ENCODE measurements around the gene ZNF571. TPM values are rescaled to one million over a fixed set of nuclear protein-coding genes. Genes with fewer than 3 reads are reported as not detected.

ZNF571 gene
- total and polyA plus RNA-seq, 2 donors (not counting 1 experiment from before 2014, with no cell fraction given): 4.8 to 10.0 TPM

- H3K36me3 ChIP-seq (replicated peaks in 1 of 2; ENCODE audit: control extremely low read depth in 1 of 2, control insufficient read depth in 1 of 2, extremely low read depth in 1 of 2, insufficient read depth in 2 of 2, low read length in 1 of 2): peaks cover 2 to 38% of the 10 kb centered on the region in 2 experiments
- peaks cover 27% of the 10 kb centered on the region for H3K9me3 Mint-ChIP-seq (ENCODE audit: insufficient read depth)
- no peak overlapping the region for H3K9ac ChIP-seq (ENCODE audit: low read length)
- no peaks in the 10 kb centered on the region for H3K27me3 Mint-ChIP-seq
- DNase-seq (no peak), ATAC-seq (ENCODE audit: low read depth) (no peak)
- H3K9me3 ChIP-seq (ENCODE audit: control extremely low read depth in 1 of 3, control insufficient read depth in 2 of 3, insufficient read depth in 1 of 3, low read length in 2 of 3): peaks cover 21 to 66% (median 63%) of the 10 kb centered on the region in 3 donors
- no peaks in the 10 kb centered on the region for H3K27me3 ChIP-seq (replicated peaks in 1 of 4; ENCODE audit: control extremely low read depth in 1 of 4, control insufficient read depth in 3 of 4, insufficient read depth in 4 of 4, low read length in 3 of 4)
- POLR2A ChIA-PET: no interaction called here
- H3K79me2 ChIP-seq (ENCODE audit: control insufficient read depth, insufficient read depth, low read length): no peaks in the 10 kb centered on the region
- TF ChIP-seq EZH2 (IDR thresholded peaks at IDR 0.05; ENCODE audit: borderline replicate concordance, insufficient read depth, low read depth, low read length, poor library complexity, severe bottlenecking): no peak
- TF ChIP-seq CTCF (IDR thresholded peaks at IDR 0.05): no peak
- H4K20me1 ChIP-seq (ENCODE audit: control insufficient read depth, insufficient read depth, low read length, poor library complexity, severe bottlenecking): no peaks in the 10 kb centered on the region
- CTCF ChIA-PET: no interaction called here
- H3K4me1 Mint-ChIP-seq: no peaks in the 10 kb centered on the region
- H3K27ac Mint-ChIP-seq: no peak overlapping the region
- H2AFZ ChIP-seq (ENCODE audit: insufficient read depth, low read depth, low read length, poor library complexity, severe bottlenecking): no peak overlapping the region
- WGBS (ENCODE audit: insufficient coverage): no CpG with 5 or more reads among the region's 7 CpGs
- intact Hi-C loops (cut with micrococcal nuclease): no loop called here
- no peak overlapping the region for H3K27ac ChIP-seq (ENCODE audit: low read length in 2 of 2)
- H3K4me3 Mint-ChIP-seq: no peak overlapping the region
- no peaks in the 10 kb centered on the region for H3K4me1 ChIP-seq (ENCODE audit: control insufficient read depth in 2 of 2, insufficient read depth in 2 of 2, low read length in 2 of 2)
- no peak overlapping the region for H3K4me2 ChIP-seq (replicated peaks; ENCODE audit: low read depth, low read length, poor library complexity, severe bottlenecking)
- no peak overlapping the region for H3K4me3 ChIP-seq (ENCODE audit: control extremely low read depth in 1 of 5, extremely low read depth in 1 of 5, insufficient read depth in 1 of 5, low read depth in 2 of 5, low read length in 4 of 5)
Measured at GRCh38 chr19:37537391-37537947, 57.1 kb downstream of the ZNF571 start.

- Histone ChIP-seq H3K9ac (ENCODE audit: low read length) (no peak overlapping the region), H3K4me1 (ENCODE audit: control insufficient read depth in 2 of 2, insufficient read depth in 2 of 2, low read length in 2 of 2) (no peaks in the 10 kb centered on the region), H3K27me3 (replicated peaks in 1 of 4; ENCODE audit: control extremely low read depth in 1 of 4, control insufficient read depth in 3 of 4, insufficient read depth in 4 of 4, low read length in 3 of 4) (no peaks in the 10 kb centered on the region), H3K4me3 (ENCODE audit: control extremely low read depth in 1 of 5, extremely low read depth in 1 of 5, insufficient read depth in 1 of 5, low read depth in 2 of 5, low read length in 4 of 5) (no peak overlapping the region), H3K4me2 (replicated peaks; ENCODE audit: low read depth, low read length, poor library complexity, severe bottlenecking) (no peak overlapping the region), H3K27ac (ENCODE audit: low read length in 2 of 2) (no peak overlapping the region), H4K20me1 (ENCODE audit: control insufficient read depth, insufficient read depth, low read length, poor library complexity, severe bottlenecking) (no peaks in the 10 kb centered on the region), H2AFZ (ENCODE audit: insufficient read depth, low read depth, low read length, poor library complexity, severe bottlenecking) (no peak overlapping the region), H3K79me2 (ENCODE audit: control insufficient read depth, insufficient read depth, low read length) (no peaks in the 10 kb centered on the region), H3K36me3 (replicated peaks in 1 of 2; ENCODE audit: control extremely low read depth in 1 of 2, control insufficient read depth in 1 of 2, extremely low read depth in 1 of 2, insufficient read depth in 2 of 2, low read length in 1 of 2) (peaks cover 3 to 21% of the 10 kb centered on the region in 2 experiments), H3K9me3 (ENCODE audit: control extremely low read depth in 1 of 3, control insufficient read depth in 2 of 3, insufficient read depth in 1 of 3, low read length in 2 of 3) (peaks cover 4 to 62% (median 6%) of the 10 kb centered on the region in 3 donors)
- no peak for TF ChIP-seq CTCF (IDR thresholded peaks at IDR 0.05)
- no peak for TF ChIP-seq EZH2 (IDR thresholded peaks at IDR 0.05; ENCODE audit: borderline replicate concordance, insufficient read depth, low read depth, low read length, poor library complexity, severe bottlenecking)
- intact Hi-C loops (cut with micrococcal nuclease): no loop called here
- Mint-ChIP-seq H3K9me3 (ENCODE audit: insufficient read depth) (peaks cover 17% of the 10 kb centered on the region), H3K4me3 (no peak overlapping the region), H3K27ac (no peak overlapping the region), H3K27me3 (no peaks in the 10 kb centered on the region), H3K4me1 (no peaks in the 10 kb centered on the region)
- no peak for DNase-seq
- ChIA-PET POLR2A (no interaction called here), CTCF (no interaction called here)
- no peak for ATAC-seq (ENCODE audit: low read depth)
- 89% methylated on average over 2 of the region's 2 CpGs for WGBS (ENCODE audit: insufficient coverage)
Measured at GRCh38 chr19:37519890-37520289, 74.7 kb downstream of the ZNF571 start.

Other genes with a start within 250 kb of the ZNF571 start
- gene ZNF527, start 223.7 kb downstream of the ZNF571 start, total RNA-seq: 9.0 and 11.4 TPM in 2 replicates
- 4.8 and 7.7 TPM in 2 replicates for gene ZNF527, start 223.7 kb downstream of the ZNF571 start, polyA plus RNA-seq
- gene ZNF569, start 127.3 kb downstream of the ZNF571 start, total RNA-seq: 11.1 and 13.9 TPM in 2 replicates
- gene ZNF569, start 127.3 kb downstream of the ZNF571 start, polyA plus RNA-seq: 3.4 and 3.5 TPM in 2 replicates
- gene ZNF570, start 125.4 kb downstream of the ZNF571 start, total RNA-seq: 8.9 TPM in 2 replicates
- 1.9 and 4.7 TPM in 2 replicates for gene ZNF570, start 125.4 kb downstream of the ZNF571 start, polyA plus RNA-seq
- gene ZNF793, start 87.9 kb downstream of the ZNF571 start, total RNA-seq: 12.2 and 12.7 TPM in 2 replicates
- gene ZNF793, start 87.9 kb downstream of the ZNF571 start, polyA plus RNA-seq: 3.0 and 4.1 TPM in 2 replicates
- gene ZNF540, start 84 bp upstream of the ZNF571 start, total RNA-seq: 10.7 and 10.8 TPM in 2 replicates
- 2.2 and 2.9 TPM in 2 replicates for gene ZNF540, start 84 bp upstream of the ZNF571 start, polyA plus RNA-seq
- 25.3 and 27.0 TPM in 2 replicates for gene ZFP30, start 60.7 kb upstream of the ZNF571 start, total RNA-seq
- 3.2 and 3.6 TPM in 2 replicates for gene ZFP30, start 60.7 kb upstream of the ZNF571 start, polyA plus RNA-seq
- 19.4 and 21.5 TPM in 2 replicates for gene ZNF607, start 125.0 kb upstream of the ZNF571 start, total RNA-seq
- gene ZNF607, start 125.0 kb upstream of the ZNF571 start, polyA plus RNA-seq: 3.5 and 4.4 TPM in 2 replicates
- gene ZNF573, start 184.8 kb upstream of the ZNF571 start, total RNA-seq: 28.8 and 31.1 TPM in 2 replicates
- 2.9 and 5.3 TPM in 2 replicates for gene ZNF573, start 184.8 kb upstream of the ZNF571 start, polyA plus RNA-seq